Measurements from ENCODE around the gene ADCY5. TPM values are rescaled to one million over a fixed set of nuclear protein-coding genes. Genes with fewer than 3 reads are reported as not detected.

ADCY5 gene
- total RNA-seq, 1 experiment from 2014 or later = 0.82 TPM

DNA sequence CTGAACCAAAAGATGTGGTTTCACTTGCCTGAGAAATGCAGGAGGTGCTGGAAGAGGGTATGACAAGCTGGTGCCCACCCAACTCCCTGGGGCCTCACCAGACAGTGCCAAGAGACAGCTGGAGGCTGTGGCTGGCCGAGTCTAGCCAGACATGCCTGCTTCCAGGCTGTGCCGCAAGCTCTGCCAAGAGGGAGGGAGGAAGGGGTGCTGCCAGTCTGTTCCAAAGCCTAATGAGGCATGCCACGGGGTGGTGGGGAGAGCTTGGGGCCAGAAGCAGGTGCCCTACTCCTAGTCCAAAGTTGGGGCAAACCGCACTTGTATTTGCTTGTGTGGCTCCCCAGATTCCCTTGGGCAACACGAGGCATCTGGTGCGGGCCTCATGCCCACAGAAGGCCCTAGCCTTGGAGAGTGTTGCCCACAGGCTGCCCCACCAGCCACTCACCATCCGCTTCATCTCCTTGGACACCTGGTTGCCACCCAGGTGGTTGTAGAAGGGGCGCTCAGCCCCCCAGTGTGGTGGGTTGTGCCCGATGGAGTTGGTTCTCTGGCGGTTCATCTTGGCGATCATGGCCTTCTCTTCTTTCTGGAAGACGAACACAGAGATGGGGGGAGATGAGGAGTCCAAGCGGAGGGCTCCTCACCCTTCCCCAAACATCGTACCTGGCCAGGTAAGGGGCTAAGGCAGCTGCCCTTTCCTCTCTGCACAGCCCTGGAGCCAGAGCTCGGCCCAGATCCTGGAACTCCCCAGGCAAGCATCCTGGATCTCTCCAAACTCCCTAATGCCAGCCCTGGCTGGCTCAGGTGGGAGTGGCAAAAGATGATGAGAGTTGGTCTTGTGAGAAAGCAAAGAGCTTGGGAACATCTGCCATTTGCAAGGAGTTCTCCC is 123.8 kb downstream of the ADCY5 start:
- Histone ChIP-seq H3K27me3 (replicated peaks) (no peaks in the 10 kb centered on the region; the same call in none of the 2 replicates), H3K27ac (no peak overlapping the region), H3K9me3 (replicated peaks) (no peaks in the 10 kb centered on the region), H3K4me3 (no peak overlapping the region), H3K36me3 (no peaks in the 10 kb centered on the region), H3K4me1 (replicated peaks) (no peaks in the 10 kb centered on the region)
- DNase-seq (ENCODE audit: low read depth in 1 of 2, low spot score in 2 of 2) = no peak

DNA sequence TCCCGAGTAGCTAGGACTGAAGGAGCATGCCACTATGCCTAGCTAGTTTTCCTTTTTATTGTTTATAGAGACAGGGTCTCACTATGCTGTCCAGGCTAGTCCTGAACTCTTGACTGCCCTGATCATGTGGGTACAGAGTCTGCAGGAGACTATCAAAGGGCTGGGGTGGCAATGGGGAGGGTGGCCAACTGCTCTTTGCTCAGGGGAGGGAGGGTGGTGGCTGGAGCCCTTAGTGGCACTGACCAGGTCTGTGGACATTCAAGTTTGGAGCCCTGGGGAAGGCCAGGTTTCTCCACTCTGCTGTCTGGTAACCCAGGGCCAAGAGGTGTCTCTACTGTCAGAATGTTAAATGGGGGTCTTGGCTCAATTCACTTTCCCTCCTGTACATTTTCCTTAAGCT is 125.1 kb downstream of the ADCY5 start:
- H3K27ac ChIP-seq = no peak overlapping the region
- H3K36me3 ChIP-seq = no peaks in the 10 kb centered on the region
- H3K4me1 ChIP-seq (replicated peaks) = no peaks in the 10 kb centered on the region
- H3K4me3 ChIP-seq = no peak overlapping the region
- DNase-seq (ENCODE audit: low read depth in 1 of 2, low spot score in 2 of 2) = no peak
- H3K27me3 ChIP-seq (replicated peaks) = no peaks in the 10 kb centered on the region; the same call in none of the 2 replicates
- no peaks in the 10 kb centered on the region for H3K9me3 ChIP-seq (replicated peaks)

DNA sequence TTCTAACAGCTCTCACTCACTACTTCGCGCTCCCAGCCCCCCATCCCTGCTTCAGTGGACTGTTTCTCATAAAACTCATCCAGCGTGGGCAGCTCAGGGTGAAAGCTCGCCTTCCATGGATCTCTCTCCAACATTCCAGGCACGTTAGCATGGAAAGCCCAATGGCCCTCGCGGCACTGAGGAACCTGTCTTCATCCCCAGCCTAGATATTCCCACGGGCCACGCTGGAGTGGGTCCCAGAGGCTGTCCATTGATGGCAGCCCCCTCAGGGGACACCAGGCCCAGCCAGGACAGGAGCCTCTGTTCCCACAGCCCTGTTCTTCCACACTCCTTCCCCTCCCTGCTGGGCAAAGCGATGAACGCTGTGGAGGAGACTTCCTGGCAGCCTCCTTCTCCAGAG is 126.0 kb downstream of the ADCY5 start:
- H3K4me3 ChIP-seq = no peak overlapping the region
- H3K9me3 ChIP-seq (replicated peaks) = no peaks in the 10 kb centered on the region
- H3K4me1 ChIP-seq (replicated peaks) = no peaks in the 10 kb centered on the region
- DNase-seq (ENCODE audit: low read depth in 1 of 2, low spot score in 2 of 2) = no peak
- no peak overlapping the region for H3K27ac ChIP-seq
- no peaks in the 10 kb centered on the region for H3K36me3 ChIP-seq
- no peaks in the 10 kb centered on the region; the same call in none of the 2 replicates for H3K27me3 ChIP-seq (replicated peaks)

DNA sequence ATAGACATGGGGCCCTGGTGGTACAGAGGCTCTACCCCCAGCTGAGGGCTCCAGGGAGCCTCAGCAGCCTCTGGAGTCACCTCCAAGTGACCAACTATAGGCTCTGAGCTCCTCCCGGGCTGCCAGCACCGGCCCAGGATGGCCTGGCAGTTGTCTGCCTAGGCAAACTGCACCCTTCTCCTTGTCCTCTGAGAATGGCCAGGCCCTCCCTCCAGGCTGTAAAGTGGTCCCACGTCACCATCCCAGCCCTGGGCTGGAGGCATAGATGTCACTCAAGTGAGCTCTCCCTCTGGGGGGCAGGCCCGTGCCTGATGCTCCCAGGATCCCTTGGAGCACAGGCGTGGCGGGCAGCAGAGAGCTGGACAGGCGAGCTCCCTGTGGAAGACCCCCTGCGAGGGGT is 127.1 kb downstream of the ADCY5 start:
- DNase-seq (ENCODE audit: low read depth in 1 of 2, low spot score in 2 of 2) = no peak
- no peaks in the 10 kb centered on the region for H3K36me3 ChIP-seq
- no peak overlapping the region for H3K4me3 ChIP-seq
- no peaks in the 10 kb centered on the region for H3K9me3 ChIP-seq (replicated peaks)
- H3K4me1 ChIP-seq (replicated peaks) = no peaks in the 10 kb centered on the region
- H3K27me3 ChIP-seq (replicated peaks) = peaks cover 3% of the 10 kb centered on the region
- H3K27ac ChIP-seq = no peak overlapping the region

DNA sequence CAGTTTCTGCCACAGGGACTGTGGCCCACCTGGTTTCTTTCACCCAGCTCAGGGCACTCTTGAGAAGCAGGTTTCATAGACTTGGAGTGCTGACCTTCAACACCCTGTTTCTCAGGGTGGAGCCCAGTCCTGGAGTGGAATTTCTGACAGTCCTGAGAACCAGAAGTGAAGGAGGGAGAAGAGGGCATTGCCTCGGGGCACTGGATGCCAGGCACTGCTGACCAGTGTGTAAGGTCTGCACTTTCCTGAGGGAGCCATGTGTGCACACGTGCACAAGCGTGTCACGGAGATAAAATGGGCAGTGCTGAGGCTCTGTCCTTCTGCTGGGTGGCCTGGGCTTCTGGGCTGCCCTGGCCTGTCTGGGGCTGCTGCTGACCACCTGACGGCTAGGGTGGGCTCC is 128.7 kb downstream of the ADCY5 start:
- Histone ChIP-seq H3K27ac (no peak overlapping the region), H3K9me3 (replicated peaks) (no peaks in the 10 kb centered on the region), H3K36me3 (no peaks in the 10 kb centered on the region), H3K4me3 (no peak overlapping the region), H3K4me1 (replicated peaks) (no peaks in the 10 kb centered on the region), H3K27me3 (replicated peaks) (peaks cover 10% of the 10 kb centered on the region)
- no peak for DNase-seq (ENCODE audit: low read depth in 1 of 2, low spot score in 2 of 2)

DNA sequence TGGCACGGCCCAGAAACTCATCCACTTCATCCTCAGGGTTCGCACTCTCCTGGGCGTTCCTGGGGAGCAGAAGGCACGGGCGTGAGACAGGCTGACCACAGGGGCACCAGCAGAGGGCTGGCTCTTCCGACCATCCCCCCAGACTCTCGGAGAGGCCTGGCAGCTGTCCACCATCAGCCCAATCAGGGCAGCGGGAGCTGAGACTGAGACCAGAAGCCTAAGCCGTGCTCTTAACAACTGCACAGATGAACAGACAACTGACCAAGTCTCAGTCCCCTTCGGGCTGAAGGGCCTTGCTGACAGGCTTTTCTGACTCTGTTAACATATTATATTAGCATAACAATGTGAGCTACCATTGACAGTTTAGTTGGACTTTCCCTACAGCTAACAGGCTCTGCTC is 129.1 kb downstream of the ADCY5 start:
- no peak overlapping the region for H3K4me3 ChIP-seq
- no peaks in the 10 kb centered on the region for H3K36me3 ChIP-seq
- H3K27ac ChIP-seq = no peak overlapping the region
- no peaks in the 10 kb centered on the region for H3K9me3 ChIP-seq (replicated peaks)
- H3K4me1 ChIP-seq (replicated peaks) = no peaks in the 10 kb centered on the region
- peaks cover 12% of the 10 kb centered on the region for H3K27me3 ChIP-seq (replicated peaks)
- DNase-seq (ENCODE audit: low read depth in 1 of 2, low spot score in 2 of 2) = no peak

DNA sequence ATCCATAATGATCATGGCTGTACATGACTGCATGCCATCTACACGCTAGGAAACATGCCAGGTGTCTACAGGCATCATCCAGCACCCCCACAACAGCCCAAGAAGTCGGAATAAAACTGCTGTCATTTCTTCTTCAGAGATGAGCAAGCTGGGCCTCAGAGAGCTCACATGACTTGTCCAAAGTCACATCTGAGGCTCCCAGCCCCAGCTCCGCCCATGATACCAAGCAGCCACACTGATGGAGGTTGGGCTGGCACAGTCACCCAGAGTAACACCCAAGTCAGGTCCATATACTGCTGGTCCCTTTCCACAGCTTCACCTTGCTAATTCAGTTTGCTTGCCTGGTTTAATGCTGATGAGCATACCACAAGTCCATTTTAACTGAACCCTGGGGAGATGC is 130.5 kb downstream of the ADCY5 start:
- no peak for DNase-seq (ENCODE audit: low read depth in 1 of 2, low spot score in 2 of 2)
- H3K4me1 ChIP-seq (replicated peaks) = no peaks in the 10 kb centered on the region
- H3K4me3 ChIP-seq = no peak overlapping the region
- no peaks in the 10 kb centered on the region for H3K36me3 ChIP-seq
- H3K27me3 ChIP-seq (replicated peaks) = peaks cover 12% of the 10 kb centered on the region
- H3K27ac ChIP-seq = no peak overlapping the region
- no peaks in the 10 kb centered on the region for H3K9me3 ChIP-seq (replicated peaks)

DNA sequence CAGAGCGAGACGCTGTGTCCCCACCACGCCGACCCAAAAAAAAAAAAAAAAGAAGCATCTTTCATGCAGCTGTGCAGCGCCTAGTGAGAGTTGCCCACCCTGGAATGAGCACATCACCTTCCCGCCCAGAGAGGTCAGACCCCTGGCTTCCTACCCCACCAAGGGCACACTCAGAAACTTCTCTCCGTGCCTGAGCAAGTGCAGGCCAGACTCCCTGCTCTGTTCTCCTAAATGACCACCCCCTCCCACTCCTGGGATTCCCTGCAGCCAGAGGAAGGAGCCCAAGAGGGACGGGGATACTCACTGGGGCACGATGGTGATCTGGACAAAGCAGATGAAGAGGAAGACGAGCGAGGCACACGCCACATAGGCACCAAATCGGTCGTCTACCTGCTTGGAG is 131.2 kb downstream of the ADCY5 start:
- no peak overlapping the region for H3K27ac ChIP-seq
- DNase-seq (ENCODE audit: low read depth in 1 of 2, low spot score in 2 of 2) = no peak
- peaks cover 12% of the 10 kb centered on the region for H3K27me3 ChIP-seq (replicated peaks)
- H3K4me1 ChIP-seq (replicated peaks) = no peaks in the 10 kb centered on the region
- no peaks in the 10 kb centered on the region for H3K9me3 ChIP-seq (replicated peaks)
- no peak overlapping the region for H3K4me3 ChIP-seq
- H3K36me3 ChIP-seq = no peaks in the 10 kb centered on the region

DNA sequence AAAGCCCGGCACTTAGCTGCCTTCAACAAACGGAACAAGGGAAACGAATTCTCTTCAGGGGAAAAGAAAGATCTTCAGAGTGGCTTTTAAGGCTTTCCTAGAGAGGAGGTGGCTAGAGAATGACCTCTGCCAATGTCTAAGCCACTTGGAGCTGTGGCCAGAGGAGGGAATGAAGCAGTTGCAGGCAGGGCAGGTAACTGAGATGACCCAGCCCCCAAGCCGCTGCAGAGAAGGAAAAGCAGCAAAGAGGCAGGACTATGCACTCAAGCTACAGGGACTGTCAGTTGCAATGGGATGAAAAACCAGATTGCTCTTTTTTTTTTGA is 133.7 kb downstream of the ADCY5 start:
- H3K27ac ChIP-seq = no peak overlapping the region

DNA sequence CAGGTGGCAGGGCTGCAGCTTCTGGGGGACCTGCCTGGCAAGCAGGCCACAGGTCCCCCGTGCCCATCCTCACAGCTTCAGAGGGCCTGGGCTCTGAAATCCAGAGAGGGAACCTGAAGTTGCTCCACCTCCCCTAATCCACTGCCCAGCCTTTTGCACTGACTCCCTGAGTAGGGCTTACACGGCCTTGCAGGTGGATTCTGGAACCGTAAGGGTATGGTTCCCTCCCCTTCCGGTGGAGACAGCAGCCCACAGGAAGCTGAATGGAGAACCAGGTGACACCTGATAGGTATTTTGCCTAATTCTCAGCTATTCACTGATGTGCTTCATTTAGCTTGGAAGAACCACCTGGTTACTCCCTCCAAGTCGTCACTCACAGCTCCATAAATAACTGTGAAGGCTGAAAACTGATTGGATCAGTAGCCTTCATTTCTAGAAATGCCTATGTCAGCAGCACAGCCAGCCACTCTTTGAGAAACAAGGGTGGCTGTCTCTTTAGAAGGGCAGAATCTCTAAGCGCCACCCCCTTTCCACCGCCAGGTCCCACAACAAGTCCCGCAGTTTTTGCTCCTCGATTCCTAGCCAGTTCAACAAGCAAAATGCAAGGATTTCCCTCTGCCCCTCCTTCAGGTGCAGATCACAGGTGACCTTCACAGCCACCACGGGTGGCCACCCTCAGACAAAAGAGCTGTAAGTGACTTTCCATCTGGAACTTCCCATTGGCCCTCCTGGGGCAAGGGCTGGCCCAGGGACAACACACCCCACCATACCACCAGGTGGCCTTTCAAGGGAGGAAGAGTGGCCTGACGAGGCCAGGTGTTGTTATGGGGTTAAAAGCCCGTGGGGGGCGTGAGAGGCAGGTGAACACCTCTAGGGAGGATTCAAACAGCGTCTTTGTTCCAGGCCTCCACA is 134.3 kb downstream of the ADCY5 start:
- no peak for DNase-seq (ENCODE audit: low read depth in 1 of 2, low spot score in 2 of 2)
- Histone ChIP-seq H3K4me3 (no peak overlapping the region), H3K27me3 (replicated peaks) (peaks cover 12% of the 10 kb centered on the region), H3K4me1 (replicated peaks) (no peaks in the 10 kb centered on the region), H3K36me3 (no peaks in the 10 kb centered on the region), H3K9me3 (replicated peaks) (no peaks in the 10 kb centered on the region), H3K27ac (no peak overlapping the region)

More for the DNA sequence above, 133.7 kb downstream of the ADCY5 start:
- H3K4me3 ChIP-seq = no peak overlapping the region
- no peaks in the 10 kb centered on the region for H3K9me3 ChIP-seq (replicated peaks)
- no peak for DNase-seq (ENCODE audit: low read depth in 1 of 2, low spot score in 2 of 2)
- no peaks in the 10 kb centered on the region for H3K4me1 ChIP-seq (replicated peaks)
- H3K36me3 ChIP-seq = no peaks in the 10 kb centered on the region
- H3K27me3 ChIP-seq (replicated peaks) = peaks cover 12% of the 10 kb centered on the region

DNA sequence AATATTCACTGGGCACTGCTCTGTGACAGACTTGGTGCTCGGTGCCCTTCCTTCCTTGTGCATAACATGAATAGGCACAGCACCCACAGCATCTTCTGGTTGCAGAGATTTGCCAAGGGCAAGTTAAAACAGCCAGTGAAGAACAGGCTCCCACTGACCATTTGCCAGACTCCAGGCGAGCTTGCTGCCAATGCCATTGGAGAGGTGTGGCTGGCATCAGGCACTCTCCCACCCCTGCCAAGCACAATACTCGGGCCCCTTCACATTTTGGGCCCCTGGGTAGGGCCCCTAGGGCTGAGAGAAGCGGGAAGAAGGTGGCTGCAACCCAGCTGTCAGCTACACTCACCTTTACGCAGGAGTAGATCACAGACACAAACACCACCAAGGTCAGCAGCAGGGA is 135.0 kb downstream of the ADCY5 start:
- no peak overlapping the region for H3K4me3 ChIP-seq
- no peaks in the 10 kb centered on the region for H3K4me1 ChIP-seq (replicated peaks)
- H3K9me3 ChIP-seq (replicated peaks) = no peaks in the 10 kb centered on the region
- DNase-seq (ENCODE audit: low read depth in 1 of 2, low spot score in 2 of 2) = no peak
- peaks cover 12% of the 10 kb centered on the region for H3K27me3 ChIP-seq (replicated peaks)
- H3K36me3 ChIP-seq = no peaks in the 10 kb centered on the region
- no peak overlapping the region for H3K27ac ChIP-seq

DNA sequence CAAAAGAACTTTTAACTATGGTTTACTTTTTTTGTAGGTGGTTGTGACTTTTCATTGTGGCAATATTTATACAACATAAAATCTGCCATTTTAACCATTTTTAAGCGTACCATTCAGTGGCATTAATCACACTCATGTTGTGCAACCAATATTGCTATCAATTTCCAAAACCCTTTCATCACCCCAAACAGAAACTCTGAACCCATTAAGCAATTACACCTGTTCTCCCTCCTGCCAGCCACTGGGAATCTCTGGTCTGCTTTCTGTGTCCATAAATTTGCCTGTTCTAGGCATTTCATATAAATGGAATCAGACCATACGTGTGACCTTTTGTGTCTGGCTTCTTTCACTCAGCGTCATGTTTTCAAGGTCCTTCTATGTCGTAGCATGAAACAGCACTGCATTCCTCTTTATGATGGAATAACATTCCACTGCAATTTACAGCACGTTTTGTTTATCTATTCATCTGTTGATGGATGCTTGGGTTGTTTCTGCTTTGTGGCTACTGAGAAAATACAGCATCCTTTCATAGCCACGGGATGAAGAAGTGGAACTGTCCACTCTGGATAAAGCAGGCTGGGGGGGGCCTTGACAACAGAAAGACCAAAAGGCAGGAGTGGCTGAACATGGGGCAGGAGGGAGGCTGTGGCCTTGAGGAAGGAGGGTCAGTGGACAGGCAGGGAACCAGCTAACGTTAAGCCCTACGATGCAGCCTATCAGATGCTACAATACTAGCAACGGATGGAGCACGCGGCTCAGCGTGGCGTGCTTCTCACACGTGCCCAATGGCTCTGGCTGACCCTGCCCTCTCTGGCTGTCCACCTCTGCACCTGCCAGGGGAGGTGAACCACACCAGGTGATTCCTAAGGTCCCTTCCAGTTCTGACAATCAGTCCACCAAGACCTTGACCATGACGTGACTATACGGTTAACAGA is 136.3 kb downstream of the ADCY5 start:
- Histone ChIP-seq H3K27ac (no peak overlapping the region), H3K36me3 (no peaks in the 10 kb centered on the region), H3K4me1 (replicated peaks) (no peaks in the 10 kb centered on the region), H3K9me3 (replicated peaks) (no peaks in the 10 kb centered on the region), H3K4me3 (no peak overlapping the region), H3K27me3 (replicated peaks) (peaks cover 12% of the 10 kb centered on the region)
- DNase-seq (ENCODE audit: low read depth in 1 of 2, low spot score in 2 of 2) = no peak

DNA sequence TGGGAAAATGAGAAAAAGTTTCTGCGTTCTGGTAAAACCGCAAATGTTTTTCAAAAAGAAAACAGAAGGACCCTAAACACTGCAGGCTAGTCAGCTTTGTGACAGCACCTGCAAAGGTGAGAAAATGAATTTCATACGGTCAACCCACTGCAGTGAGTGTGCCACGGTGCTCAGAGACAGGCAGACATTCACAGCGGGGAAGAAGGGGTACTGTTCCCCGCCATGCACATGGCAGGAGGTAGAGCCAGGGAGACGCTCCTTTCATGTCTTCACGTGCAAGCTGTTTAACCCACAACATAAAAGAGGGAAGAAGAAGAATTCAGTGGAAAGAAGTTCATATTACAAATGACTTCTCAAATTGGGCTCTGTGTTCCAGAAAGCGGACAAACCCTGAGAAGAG is 137.7 kb downstream of the ADCY5 start:
- no peaks in the 10 kb centered on the region for H3K4me1 ChIP-seq (replicated peaks)
- no peaks in the 10 kb centered on the region for H3K9me3 ChIP-seq (replicated peaks)
- H3K36me3 ChIP-seq = no peaks in the 10 kb centered on the region
- H3K27me3 ChIP-seq (replicated peaks) = peaks cover 3% of the 10 kb centered on the region
- DNase-seq (ENCODE audit: low read depth in 1 of 2, low spot score in 2 of 2) = no peak
- no peak overlapping the region for H3K4me3 ChIP-seq
- no peak overlapping the region for H3K27ac ChIP-seq

Measured in SJSA1 (cell line).